Neural cell (in vitro differentiated cells): ENCODE data around the gene MTO1. TPM values are rescaled to one million over a fixed set of nuclear protein-coding genes. Genes with fewer than 3 reads are reported as not detected.
"Not testable (repeated sequence)": the region's sequence is repeated elsewhere in the genome, so short reads cannot be mapped to it uniquely, and the experiment has no call there.

Source experiments
- H2AFZ ChIP-seq: fragments of 200-600, 300-800 bp; sonication (generic), shearing (Covaris generic); 2 replicates; pipeline ENCODE4 v1.6.0; 2014; ENCODE audit warnings: low read depth, mild to moderate bottlenecking, antibody characterized with exemption, low read length, moderate library complexity
- H3F3A ChIP-seq: fragments of 200-600 bp; shearing (Covaris generic); 2 replicates; pipeline ENCODE4 v1.6.1; 2016; ENCODE audit warnings: mild to moderate bottlenecking, moderate library complexity, mixed read lengths, antibody characterized with exemption, low read length; ENCODE audit not compliant: insufficient read depth, poor library complexity, severe bottlenecking
- H3K27ac ChIP-seq: fragments of 200-600, 300-800 bp; sonication (generic), shearing (Covaris generic); 2 replicates; pipeline ENCODE4 v1.5.1; 2014; ENCODE audit warnings: mild to moderate bottlenecking, low read length, moderate library complexity
- H3K27me3 ChIP-seq: fragments of 300-800, 200-600 bp; sonication (generic), shearing (Covaris generic); 2 replicates; pipeline ENCODE4 v1.6.0; 2014; ENCODE audit warnings: mild to moderate bottlenecking, low read depth, low read length, moderate library complexity; ENCODE audit not compliant: insufficient read depth
- H3K36me3 ChIP-seq: fragments of 300-800, 200-600 bp; sonication (generic), shearing (Covaris generic); 2 replicates; pipeline ENCODE4 v1.5.1; 2014; ENCODE audit warnings: mild to moderate bottlenecking, antibody characterized with exemption, low read length, moderate library complexity; ENCODE audit not compliant: insufficient read depth
- H3K4me2 ChIP-seq: fragments of 300-800, 200-600 bp; sonication (generic), shearing (Covaris generic); 2 replicates; pipeline ENCODE4 v1.6.0; 2014; ENCODE audit warnings: mild to moderate bottlenecking, low read length
- H3K4me3 ChIP-seq: fragments of 300-800, 200-600 bp; sonication (generic), shearing (Covaris generic); 2 replicates; pipeline ENCODE4 v1.5.1; 2014; ENCODE audit warnings: mild to moderate bottlenecking, low read length, moderate library complexity
- H3K79me2 ChIP-seq: fragments of 200-600 bp; shearing (Covaris generic); replicated peaks from 2 replicates; pipeline ENCODE4 v1.6.0; 2014; ENCODE audit warnings: mild to moderate bottlenecking, low read length, moderate library complexity; ENCODE audit not compliant: insufficient read depth
- H3K9ac ChIP-seq: fragments of 300-800, 200-600 bp; sonication (generic), shearing (Covaris generic); 2 replicates; pipeline ENCODE4 v1.6.1; 2016; ENCODE audit warnings: mild to moderate bottlenecking, low read length, mixed read lengths
- H3K9me2 ChIP-seq: fragments of 200-600 bp; shearing (Covaris generic); 2 replicates; pipeline ENCODE4 v1.6.1; 2016; ENCODE audit warnings: mild to moderate bottlenecking, low read length, mixed read lengths; ENCODE audit not compliant: insufficient read depth
- H3K9me3 ChIP-seq: fragments of 200-600, 300-800 bp; sonication (generic), shearing (Covaris generic); 2 replicates; pipeline ENCODE4 v1.6.1; 2016; ENCODE audit warnings: mild to moderate bottlenecking, mixed run types, low read length, moderate library complexity, mixed read lengths
- H4K20me1 ChIP-seq: fragments of 200-600 bp; shearing (Covaris generic); 2 replicates; pipeline ENCODE4 v1.6.1; 2016; ENCODE audit warnings: mild to moderate bottlenecking, mixed run types; ENCODE audit not compliant: insufficient read depth
- EP300 ChIP-seq: fragments of 450-650 bp; conservative IDR thresholded peaks from 2 replicates; pipeline ENCODE4 v1.6.1; 2014; ENCODE audit warnings: antibody characterized with exemption, mild to moderate bottlenecking, moderate library complexity; ENCODE audit not compliant: poor library complexity, severe bottlenecking
- EZH2 ChIP-seq: fragments of 200-600, 300-800 bp; shearing (Covaris generic), sonication (generic); IDR thresholded peaks from 2 replicates; pipeline ENCODE4 v1.6.1; 2014; ENCODE audit warnings: antibody characterized with exemption, low read length, borderline replicate concordance, mild to moderate bottlenecking; ENCODE audit not compliant: insufficient read depth, poor library complexity, severe bottlenecking
- MXI1 ChIP-seq: fragments of 450-650 bp; conservative IDR thresholded peaks from 2 replicates; pipeline ENCODE4 v1.6.1; 2014; ENCODE audit warnings: antibody characterized with exemption, mild to moderate bottlenecking; ENCODE audit not compliant: poor library complexity, severe bottlenecking
- POLR2AphosphoS5 ChIP-seq: IDR thresholded peaks from 2 replicates; pipeline ENCODE4 v1.6.1; 2012
- RAD21 ChIP-seq: fragments of 450-650 bp; conservative IDR thresholded peaks from 2 replicates; pipeline ENCODE4 v1.6.1; 2014; ENCODE audit warnings: antibody characterized with exemption, mild to moderate bottlenecking, moderate library complexity
- SMC3 ChIP-seq: fragments of 450-650 bp; conservative IDR thresholded peaks from 2 replicates; pipeline ENCODE4 v1.6.1; 2014; ENCODE audit warnings: antibody characterized with exemption, mild to moderate bottlenecking, moderate library complexity; ENCODE audit not compliant: poor library complexity
- TAF1 ChIP-seq: IDR thresholded peaks from 2 replicates; pipeline ENCODE4 v1.6.1; 2012; ENCODE audit warnings: low read depth
- polyA plus RNA-seq: library from polyadenylated mRNA; depleted of rRNA; stranded (reverse); fragments of >200 nt; gene quantifications from 2 replicates; pipeline ENCODE4 v1.2.3, GENCODE V29; 2014
- TF ChIP-seq, protein P1 (sequence below): IDR thresholded peaks from 2 replicates; pipeline ENCODE4 v1.6.1; 2012; ENCODE audit warnings: borderline replicate concordance
- TF ChIP-seq, protein P2 (sequence below): fragments of 450-650 bp; IDR thresholded peaks from 2 replicates; pipeline ENCODE4 v1.5.1; 2014; ENCODE audit warnings: antibody characterized with exemption, mild to moderate bottlenecking, moderate library complexity; ENCODE audit not compliant: poor library complexity, severe bottlenecking

MTO1 gene
- polyA plus RNA-seq, 1 donor from 2014 or later = 30.6 TPM

DNA sequence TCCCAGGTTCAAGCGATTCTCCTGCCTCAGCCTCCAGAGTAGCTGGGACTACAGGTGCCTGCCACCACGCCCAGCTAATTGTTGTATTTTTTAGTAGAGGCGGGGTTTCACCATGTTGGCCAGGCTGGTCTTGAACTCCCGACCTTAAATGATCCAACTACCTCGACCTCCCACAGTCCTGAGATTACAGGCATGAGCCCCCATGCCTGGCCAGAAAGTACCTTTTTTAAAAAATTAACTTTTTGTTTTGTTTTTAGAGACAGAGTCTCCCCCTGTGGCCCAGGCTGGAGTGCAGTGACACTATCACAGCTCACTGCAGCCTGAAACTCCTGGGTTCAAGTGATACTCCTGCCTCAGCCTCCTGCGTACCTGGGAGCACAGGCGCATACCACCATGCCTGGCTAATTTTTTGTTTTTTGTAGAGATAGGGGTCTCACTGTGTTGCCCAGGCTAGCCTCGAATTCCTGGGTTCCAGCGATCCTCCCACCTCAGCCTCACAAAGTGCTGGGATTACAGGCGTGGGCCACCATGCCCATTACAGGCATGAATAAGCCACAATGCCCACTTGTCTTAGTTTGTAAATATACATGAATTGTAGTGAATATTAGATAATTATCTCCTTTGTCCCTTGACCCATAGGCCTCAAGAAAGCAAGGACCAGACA is 76.7 kb downstream of the MTO1 start:
- Histone ChIP-seq H3K4me2 (no peak overlapping the region), H3K9me2 (no peaks in the 10 kb centered on the region)
- no peak for TF ChIP-seq EP300
- no peak for TF ChIP-seq SMC3
- TF ChIP-seq POLR2AphosphoS5 = no peak
- TF ChIP-seq EZH2 = no peak
- TF ChIP-seq RAD21 = no peak
- TF ChIP-seq MXI1 = no peak

DNA sequence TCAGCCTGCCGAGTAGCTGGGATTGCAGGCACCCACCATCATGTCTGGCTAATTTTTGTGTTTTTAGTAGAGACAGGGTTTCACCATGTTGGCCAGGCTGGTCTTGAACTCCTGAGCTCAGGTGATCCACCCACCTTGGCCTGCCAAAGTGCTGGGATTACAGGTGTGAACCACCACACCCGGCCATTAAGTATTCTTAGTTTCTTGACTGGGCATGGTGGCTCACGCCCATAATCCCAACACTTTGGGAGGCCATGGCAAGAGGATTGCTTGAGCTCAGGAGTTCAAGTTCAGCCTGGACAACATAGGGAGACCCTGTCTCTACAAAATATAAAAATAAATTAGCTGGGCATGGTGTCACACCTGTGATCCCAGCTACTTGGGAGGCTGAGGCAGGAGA is 80.9 kb downstream of the MTO1 start:
- H3K4me2 ChIP-seq, H3K4me3 ChIP-seq, H3K9ac ChIP-seq, H3K79me2 ChIP-seq, H3K9me3 ChIP-seq, H3K27me3 ChIP-seq, H4K20me1 ChIP-seq, H3K9me2 ChIP-seq, H3F3A ChIP-seq, H3K36me3 ChIP-seq, H3K27ac ChIP-seq, H2AFZ ChIP-seq: not testable (repeated sequence)

More for the DNA sequence above, 76.7 kb downstream of the MTO1 start:
- no peak overlapping the region for H3K27ac ChIP-seq
- no peaks in the 10 kb centered on the region for H3K27me3 ChIP-seq
- H3F3A ChIP-seq = no peaks in the 10 kb centered on the region
- H3K79me2 ChIP-seq = no peaks in the 10 kb centered on the region
- no peak overlapping the region for H2AFZ ChIP-seq
- H3K9me3 ChIP-seq = no peaks in the 10 kb centered on the region
- H3K36me3 ChIP-seq = no peaks in the 10 kb centered on the region
- H3K4me3 ChIP-seq = no peak overlapping the region
- no peak overlapping the region for H3K9ac ChIP-seq
- H4K20me1 ChIP-seq = no peaks in the 10 kb centered on the region

DNA sequence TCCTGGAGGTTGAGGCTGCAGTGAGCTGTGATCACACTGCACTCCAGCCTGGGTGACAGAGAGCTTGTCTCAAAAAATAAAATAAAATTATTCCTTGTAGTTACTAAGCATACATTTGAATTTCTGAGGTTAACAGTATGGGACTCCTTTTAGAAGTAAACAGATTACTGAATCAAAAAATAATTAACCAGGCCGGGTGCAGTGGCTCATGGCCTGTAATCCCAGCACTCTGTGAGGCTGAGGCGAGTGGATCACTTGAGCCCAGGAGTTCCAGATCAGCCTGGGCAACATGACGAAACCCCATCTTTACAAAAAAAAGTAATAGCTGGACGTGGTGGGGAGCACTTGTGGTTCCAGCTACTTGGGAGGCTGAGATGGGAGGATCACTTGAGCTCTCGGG is 81.4 kb downstream of the MTO1 start:
- H2AFZ ChIP-seq = no peak overlapping the region
- H3K27me3 ChIP-seq = no peaks in the 10 kb centered on the region
- TF ChIP-seq EP300 (no peak), RAD21 (no peak), EZH2 (no peak), TAF1 (no peak), POLR2AphosphoS5 (no peak), SMC3 (no peak), MXI1 (no peak)
- TF ChIP-seq, protein P1, sequence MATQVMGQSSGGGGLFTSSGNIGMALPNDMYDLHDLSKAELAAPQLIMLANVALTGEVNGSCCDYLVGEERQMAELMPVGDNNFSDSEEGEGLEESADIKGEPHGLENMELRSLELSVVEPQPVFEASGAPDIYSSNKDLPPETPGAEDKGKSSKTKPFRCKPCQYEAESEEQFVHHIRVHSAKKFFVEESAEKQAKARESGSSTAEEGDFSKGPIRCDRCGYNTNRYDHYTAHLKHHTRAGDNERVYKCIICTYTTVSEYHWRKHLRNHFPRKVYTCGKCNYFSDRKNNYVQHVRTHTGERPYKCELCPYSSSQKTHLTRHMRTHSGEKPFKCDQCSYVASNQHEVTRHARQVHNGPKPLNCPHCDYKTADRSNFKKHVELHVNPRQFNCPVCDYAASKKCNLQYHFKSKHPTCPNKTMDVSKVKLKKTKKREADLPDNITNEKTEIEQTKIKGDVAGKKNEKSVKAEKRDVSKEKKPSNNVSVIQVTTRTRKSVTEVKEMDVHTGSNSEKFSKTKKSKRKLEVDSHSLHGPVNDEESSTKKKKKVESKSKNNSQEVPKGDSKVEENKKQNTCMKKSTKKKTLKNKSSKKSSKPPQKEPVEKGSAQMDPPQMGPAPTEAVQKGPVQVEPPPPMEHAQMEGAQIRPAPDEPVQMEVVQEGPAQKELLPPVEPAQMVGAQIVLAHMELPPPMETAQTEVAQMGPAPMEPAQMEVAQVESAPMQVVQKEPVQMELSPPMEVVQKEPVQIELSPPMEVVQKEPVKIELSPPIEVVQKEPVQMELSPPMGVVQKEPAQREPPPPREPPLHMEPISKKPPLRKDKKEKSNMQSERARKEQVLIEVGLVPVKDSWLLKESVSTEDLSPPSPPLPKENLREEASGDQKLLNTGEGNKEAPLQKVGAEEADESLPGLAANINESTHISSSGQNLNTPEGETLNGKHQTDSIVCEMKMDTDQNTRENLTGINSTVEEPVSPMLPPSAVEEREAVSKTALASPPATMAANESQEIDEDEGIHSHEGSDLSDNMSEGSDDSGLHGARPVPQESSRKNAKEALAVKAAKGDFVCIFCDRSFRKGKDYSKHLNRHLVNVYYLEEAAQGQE = no peak
- TF ChIP-seq, protein P2, sequence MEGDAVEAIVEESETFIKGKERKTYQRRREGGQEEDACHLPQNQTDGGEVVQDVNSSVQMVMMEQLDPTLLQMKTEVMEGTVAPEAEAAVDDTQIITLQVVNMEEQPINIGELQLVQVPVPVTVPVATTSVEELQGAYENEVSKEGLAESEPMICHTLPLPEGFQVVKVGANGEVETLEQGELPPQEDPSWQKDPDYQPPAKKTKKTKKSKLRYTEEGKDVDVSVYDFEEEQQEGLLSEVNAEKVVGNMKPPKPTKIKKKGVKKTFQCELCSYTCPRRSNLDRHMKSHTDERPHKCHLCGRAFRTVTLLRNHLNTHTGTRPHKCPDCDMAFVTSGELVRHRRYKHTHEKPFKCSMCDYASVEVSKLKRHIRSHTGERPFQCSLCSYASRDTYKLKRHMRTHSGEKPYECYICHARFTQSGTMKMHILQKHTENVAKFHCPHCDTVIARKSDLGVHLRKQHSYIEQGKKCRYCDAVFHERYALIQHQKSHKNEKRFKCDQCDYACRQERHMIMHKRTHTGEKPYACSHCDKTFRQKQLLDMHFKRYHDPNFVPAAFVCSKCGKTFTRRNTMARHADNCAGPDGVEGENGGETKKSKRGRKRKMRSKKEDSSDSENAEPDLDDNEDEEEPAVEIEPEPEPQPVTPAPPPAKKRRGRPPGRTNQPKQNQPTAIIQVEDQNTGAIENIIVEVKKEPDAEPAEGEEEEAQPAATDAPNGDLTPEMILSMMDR = no peak
- no peaks in the 10 kb centered on the region for H3F3A ChIP-seq
- H4K20me1 ChIP-seq = no peaks in the 10 kb centered on the region
- H3K9me2 ChIP-seq = no peaks in the 10 kb centered on the region
- H3K79me2 ChIP-seq = no peaks in the 10 kb centered on the region
- H3K27ac ChIP-seq = no peak overlapping the region
- H3K4me3 ChIP-seq = no peak overlapping the region
- H3K9ac ChIP-seq = no peak overlapping the region
- no peaks in the 10 kb centered on the region for H3K9me3 ChIP-seq
- H3K36me3 ChIP-seq = no peaks in the 10 kb centered on the region
- H3K4me2 ChIP-seq = no peak overlapping the region
